DND-41 (cell line): ENCODE data around the gene TIA1.

Source experiments
- ATAC-seq: fragments of 200-7000 bp; cut with Tn5 transposase; 3 replicates; pipeline ENCODE4 v1.9.1; 2021; ENCODE audit warnings: low read depth; ENCODE audit not compliant: insufficient read depth
- DNase-seq: peaks from one replicate; pipeline ENCODE4 v3.0.0-alpha.2; 2020
- H2AFZ ChIP-seq: 2 replicates; pipeline ENCODE4 v1.6.0; 2012; ENCODE audit warnings: low read depth, low read length
- H3K27ac ChIP-seq: 2 replicates; pipeline ENCODE4 v1.5.1; 2012; ENCODE audit warnings: low read length, inconsistent platforms
- H3K27me3 ChIP-seq: fragments of 200-600 bp; sonication (generic); 2 replicates; pipeline ENCODE4 v1.6.0; 2012; ENCODE audit warnings: low read length, mild to moderate bottlenecking, inconsistent platforms; ENCODE audit not compliant: insufficient read depth, poor library complexity
- H3K36me3 ChIP-seq: 2 replicates; pipeline ENCODE4 v1.5.1; 2012; ENCODE audit warnings: low read length, inconsistent platforms; ENCODE audit not compliant: insufficient read depth
- H3K4me1 ChIP-seq: 2 replicates; pipeline ENCODE4 v1.5.1; 2012; ENCODE audit warnings: mild to moderate bottlenecking, low read length; ENCODE audit not compliant: insufficient read depth
- H3K4me2 ChIP-seq: 2 replicates; pipeline ENCODE4 v1.6.0; 2012; ENCODE audit warnings: mild to moderate bottlenecking, moderate library complexity, low read length, inconsistent platforms; ENCODE audit not compliant: insufficient read depth
- H3K4me3 ChIP-seq, 2 experiments: fragments of 200-600 bp in 1 of 2; shearing (Covaris generic) in 1 of 2; 2 replicates each; pipeline ENCODE4 v1.5.1; 2012 to 2016; ENCODE audit warnings: inconsistent platforms in 2 of 2, low read length in 2 of 2, mild to moderate bottlenecking in 2 of 2, low read depth in 1 of 2, moderate library complexity in 1 of 2
- H3K79me2 ChIP-seq: 2 replicates; pipeline ENCODE4 v1.6.0; 2012; ENCODE audit warnings: low read length, inconsistent platforms; ENCODE audit not compliant: insufficient read depth
- H3K9ac ChIP-seq: 2 replicates; pipeline ENCODE4 v1.6.0; 2012; ENCODE audit warnings: low read depth, mild to moderate bottlenecking, inconsistent platforms, low read length, moderate library complexity
- H3K9me3 ChIP-seq: 2 replicates; pipeline ENCODE4 v1.5.1; 2012; ENCODE audit warnings: low read length, moderate library complexity, mild to moderate bottlenecking, inconsistent platforms; ENCODE audit not compliant: insufficient read depth, severe bottlenecking
- H4K20me1 ChIP-seq: 2 replicates; pipeline ENCODE4 v1.6.0; 2012; ENCODE audit warnings: low read length; ENCODE audit not compliant: insufficient read depth
- EZH2 ChIP-seq: IDR thresholded peaks from 3 replicates; pipeline ENCODE4 v1.6.1; 2012; ENCODE audit warnings: borderline replicate concordance, low read depth, mild to moderate bottlenecking, moderate library complexity, low read length, inconsistent platforms; ENCODE audit not compliant: severe bottlenecking
- TF ChIP-seq, protein P1 (sequence below): IDR thresholded peaks from 2 replicates; pipeline ENCODE4 v1.5.1; 2012; ENCODE audit warnings: borderline replicate concordance, low read length, moderate library complexity, mild to moderate bottlenecking; ENCODE audit not compliant: poor library complexity, severe bottlenecking; ENCODE audit errors: extremely low read depth

TIA1 gene

DNA sequence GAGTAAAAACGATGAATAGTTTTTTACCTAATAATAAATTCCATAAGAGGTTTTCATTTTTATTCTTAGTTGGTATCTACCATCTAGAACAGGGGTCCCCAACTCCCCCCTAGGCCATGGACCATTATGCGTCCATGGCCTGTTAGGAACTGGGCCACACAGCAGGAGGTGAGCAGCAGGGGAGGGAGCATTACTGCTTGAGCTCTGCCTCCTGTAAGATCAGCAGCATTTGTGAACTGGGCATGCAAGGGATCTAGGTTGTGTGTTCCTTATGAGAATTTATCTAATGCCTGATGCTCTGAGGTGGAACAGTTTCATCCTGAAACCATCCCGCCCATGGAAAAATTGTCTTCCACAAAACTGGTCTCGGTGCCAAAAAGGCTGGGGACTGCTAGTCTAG is 5.9 kb downstream of the TIA1 start:
- H3K4me1 ChIP-seq: peaks cover 48% of the 10 kb centered on the region
- H3K27ac ChIP-seq: no peak overlapping the region
- peaks cover 100% of the 10 kb centered on the region for H3K79me2 ChIP-seq
- H3K36me3 ChIP-seq: peaks cover 63% of the 10 kb centered on the region
- H3K27me3 ChIP-seq: no peaks in the 10 kb centered on the region
- peaks cover 70% of the 10 kb centered on the region for H4K20me1 ChIP-seq
- DNase-seq: no peak
- no peaks in the 10 kb centered on the region for H3K9me3 ChIP-seq
- no peak for ATAC-seq
- peak overlapping the region; percentile 14; the same call in 1 of the 2 replicates for H3K4me2 ChIP-seq
- no peak overlapping the region for H3K4me3 ChIP-seq
- TF ChIP-seq EZH2: no peak
- TF ChIP-seq, protein P1, sequence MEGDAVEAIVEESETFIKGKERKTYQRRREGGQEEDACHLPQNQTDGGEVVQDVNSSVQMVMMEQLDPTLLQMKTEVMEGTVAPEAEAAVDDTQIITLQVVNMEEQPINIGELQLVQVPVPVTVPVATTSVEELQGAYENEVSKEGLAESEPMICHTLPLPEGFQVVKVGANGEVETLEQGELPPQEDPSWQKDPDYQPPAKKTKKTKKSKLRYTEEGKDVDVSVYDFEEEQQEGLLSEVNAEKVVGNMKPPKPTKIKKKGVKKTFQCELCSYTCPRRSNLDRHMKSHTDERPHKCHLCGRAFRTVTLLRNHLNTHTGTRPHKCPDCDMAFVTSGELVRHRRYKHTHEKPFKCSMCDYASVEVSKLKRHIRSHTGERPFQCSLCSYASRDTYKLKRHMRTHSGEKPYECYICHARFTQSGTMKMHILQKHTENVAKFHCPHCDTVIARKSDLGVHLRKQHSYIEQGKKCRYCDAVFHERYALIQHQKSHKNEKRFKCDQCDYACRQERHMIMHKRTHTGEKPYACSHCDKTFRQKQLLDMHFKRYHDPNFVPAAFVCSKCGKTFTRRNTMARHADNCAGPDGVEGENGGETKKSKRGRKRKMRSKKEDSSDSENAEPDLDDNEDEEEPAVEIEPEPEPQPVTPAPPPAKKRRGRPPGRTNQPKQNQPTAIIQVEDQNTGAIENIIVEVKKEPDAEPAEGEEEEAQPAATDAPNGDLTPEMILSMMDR: no peak
- H3K9ac ChIP-seq: no peak overlapping the region
- H2AFZ ChIP-seq: no peak overlapping the region

DNA sequence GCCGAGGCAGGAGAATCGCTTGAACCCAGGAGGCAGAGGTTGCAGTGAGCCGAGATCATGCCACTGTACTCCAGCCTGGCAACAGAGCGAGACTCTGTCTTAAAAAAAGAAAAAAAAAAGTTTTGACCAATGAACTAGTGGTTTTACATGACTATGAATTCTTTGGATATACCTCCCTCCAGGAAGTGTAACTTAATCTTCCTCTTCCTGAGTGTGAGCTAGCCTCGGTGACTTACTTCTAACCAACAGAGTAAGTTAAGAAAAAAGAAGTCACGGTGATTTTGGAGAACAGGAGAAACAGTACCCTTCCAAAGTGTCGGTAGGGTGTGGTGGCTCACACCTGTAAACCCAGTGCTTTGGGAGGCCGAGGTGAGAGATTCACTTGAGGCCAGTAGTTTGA is 7.1 kb downstream of the TIA1 start:
- ATAC-seq (peak; percentile 21; the same call in 1 of the 3 replicates), DNase-seq (no peak)
- H3K36me3 ChIP-seq: peaks cover 73% of the 10 kb centered on the region
- TF ChIP-seq, protein P1: no peak
- no peak for TF ChIP-seq EZH2
- no peak overlapping the region for H3K27ac ChIP-seq
- peaks cover 42% of the 10 kb centered on the region for H3K4me1 ChIP-seq
- peaks cover 100% of the 10 kb centered on the region for H3K79me2 ChIP-seq
- H4K20me1 ChIP-seq: peaks cover 75% of the 10 kb centered on the region
- H3K4me3 ChIP-seq: no peak overlapping the region
- H3K9ac ChIP-seq: no peak overlapping the region
- no peaks in the 10 kb centered on the region for H3K27me3 ChIP-seq
- H3K9me3 ChIP-seq: no peaks in the 10 kb centered on the region
- no peak overlapping the region for H3K4me2 ChIP-seq
- no peak overlapping the region for H2AFZ ChIP-seq

DNA sequence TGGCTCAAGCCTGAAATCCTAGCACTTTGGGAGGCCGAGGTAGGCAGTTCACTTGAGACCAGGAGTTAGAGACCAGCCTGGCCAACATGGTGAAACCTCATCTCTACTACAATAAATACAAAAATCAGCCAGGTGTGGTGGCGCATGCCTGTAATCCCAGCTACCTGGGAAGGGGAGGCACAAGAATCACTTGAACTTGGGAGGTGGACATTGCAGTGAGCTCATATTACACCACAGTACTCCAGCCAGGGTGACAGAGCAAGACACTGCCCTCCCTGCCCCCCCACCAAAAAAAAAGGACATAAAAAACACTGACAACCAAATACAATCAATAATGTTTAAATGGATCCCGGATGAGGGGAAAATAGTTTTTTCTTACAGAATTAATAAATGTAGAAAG is 7.8 kb downstream of the TIA1 start:
- no peak overlapping the region for H3K4me3 ChIP-seq
- H3K9me3 ChIP-seq: no peaks in the 10 kb centered on the region
- H3K4me2 ChIP-seq: peak overlapping the region; percentile 16; the same call in 1 of the 2 replicates
- no peak overlapping the region for H3K9ac ChIP-seq
- peaks cover 76% of the 10 kb centered on the region for H4K20me1 ChIP-seq
- H3K4me1 ChIP-seq: peaks cover 35% of the 10 kb centered on the region
- no peak overlapping the region for H3K27ac ChIP-seq
- no peak overlapping the region for H2AFZ ChIP-seq
- no peak for TF ChIP-seq EZH2
- TF ChIP-seq, protein P1: no peak
- ATAC-seq: no peak
- no peak for DNase-seq
- H3K36me3 ChIP-seq: peaks cover 76% of the 10 kb centered on the region
- H3K79me2 ChIP-seq: peaks cover 100% of the 10 kb centered on the region
- no peaks in the 10 kb centered on the region for H3K27me3 ChIP-seq

DNA sequence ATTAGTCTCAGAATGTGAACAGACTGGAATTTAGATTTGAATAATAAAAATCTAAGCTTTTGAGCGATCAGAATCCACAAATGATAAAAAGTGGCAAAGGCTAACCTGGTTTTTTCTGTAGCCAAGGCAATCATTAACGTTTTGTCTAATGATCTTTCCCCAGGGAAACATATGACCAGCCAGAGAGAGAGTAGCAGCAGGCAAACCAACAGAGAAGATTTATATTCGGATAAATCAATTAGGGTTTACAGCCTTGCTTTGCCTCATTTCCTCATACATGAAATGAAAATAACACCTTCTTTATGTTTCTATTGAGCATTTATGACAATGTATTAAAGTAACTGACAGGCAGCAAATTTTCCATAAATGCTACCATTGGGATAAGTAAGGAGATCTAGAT is 14.5 kb downstream of the TIA1 start:
- Histone ChIP-seq H3K9me3 (no peaks in the 10 kb centered on the region), H3K27ac (no peak overlapping the region), H3K9ac (no peak overlapping the region), H3K4me1 (no peaks in the 10 kb centered on the region), H4K20me1 (peaks cover 31% of the 10 kb centered on the region), H3K4me2 (no peak overlapping the region), H3K4me3 (no peak overlapping the region), H3K79me2 (peaks cover 74% of the 10 kb centered on the region), H3K36me3 (peaks cover 86% of the 10 kb centered on the region), H3K27me3 (no peaks in the 10 kb centered on the region), H2AFZ (no peak overlapping the region)
- ATAC-seq (no peak), DNase-seq (no peak)
- TF ChIP-seq, protein P1: no peak
- no peak for TF ChIP-seq EZH2
